Gastroesophageal sphincter (tissue), 3 donors: Measurements from ENCODE around the gene TMEM273.

Experiments
- CTCF ChIP-seq, 4 experiments: fragments of 200-600 bp in 2 of 4; fragments of 450-650 bp in 2 of 4; sonication (generic) in 1 of 4; IDR thresholded peaks; one replicate each; pipeline ENCODE4 v1.5.1; 2017 to 2019; ENCODE audit warnings: antibody characterized with exemption in 4 of 4, mild to moderate bottlenecking in 2 of 4, moderate library complexity in 2 of 4
- POLR2A ChIP-seq, 2 donors: fragments of 450-650 bp; IDR thresholded peaks; one replicate each; pipeline ENCODE4 v1.6.1; 2017; ENCODE audit warnings: antibody characterized with exemption in 2 of 2, mild to moderate bottlenecking in 2 of 2, moderate library complexity in 1 of 2
- POLR2AphosphoS5 ChIP-seq: sonication (generic); formaldehyde crosslinking; IDR thresholded peaks from one replicate; pipeline ENCODE4 v1.6.1; 2017; ENCODE audit warnings: antibody characterized with exemption

- TF ChIP-seq CTCF (IDR thresholded peaks at IDR 0.05): no peak
- TF ChIP-seq POLR2AphosphoS5: no peak
- no peak for TF ChIP-seq POLR2A (IDR thresholded peaks at IDR 0.05)
Observed at GRCh38 chr10:49138361-49138891, 49.8 kb downstream of the TMEM273 start.
